ENCODE data around the gene CDH6. TPM values are rescaled to one million over a fixed set of nuclear protein-coding genes. Genes with fewer than 3 reads are reported as not detected.

CDH6 gene
- polyA plus RNA-seq, 1 donor: 13.1 TPM

- DNase-seq: no peak
- H3K36me3 ChIP-seq (ENCODE audit: control insufficient read depth, insufficient read depth, low read length): no peaks in the 10 kb centered on the region
- no peaks in the 10 kb centered on the region for H3K27me3 ChIP-seq (ENCODE audit: control insufficient read depth, insufficient read depth, low read length)
- H3K9me3 ChIP-seq (ENCODE audit: control insufficient read depth, low read depth, low read length): peaks cover 5% of the 10 kb centered on the region
- no CpG with 5 or more reads among the region's 3 CpGs for WGBS (ENCODE audit: insufficient coverage, low lambda C conversion rate)
- H3K27ac ChIP-seq (ENCODE audit: low read length): no peak overlapping the region
- no peaks in the 10 kb centered on the region for H3K4me1 ChIP-seq (ENCODE audit: control insufficient read depth, insufficient read depth, low read length)
- no peak overlapping the region for H3K4me3 ChIP-seq (ENCODE audit: low read length)
These were observed 169.6 kb downstream of the CDH6 start for GRCh38 chr5:31362931-31363568.

- Histone ChIP-seq H3K4me3 (ENCODE audit: low read length) (no peak overlapping the region), H3K27me3 (ENCODE audit: control insufficient read depth, insufficient read depth, low read length) (no peaks in the 10 kb centered on the region), H3K9me3 (ENCODE audit: control insufficient read depth, low read depth, low read length) (peaks cover 5% of the 10 kb centered on the region), H3K4me1 (ENCODE audit: control insufficient read depth, insufficient read depth, low read length) (no peaks in the 10 kb centered on the region), H3K36me3 (ENCODE audit: control insufficient read depth, insufficient read depth, low read length) (no peaks in the 10 kb centered on the region), H3K27ac (ENCODE audit: low read length) (no peak overlapping the region)
- 80% methylated on average over 1 of the region's 2 CpGs for WGBS (ENCODE audit: insufficient coverage, low lambda C conversion rate)
- DNase-seq: no peak
These were observed 171.6 kb downstream of the CDH6 start for GRCh38 chr5:31364881-31365636.

- no peaks in the 10 kb centered on the region for H3K27me3 ChIP-seq (ENCODE audit: control insufficient read depth, insufficient read depth, low read length)
- no peaks in the 10 kb centered on the region for H3K4me1 ChIP-seq (ENCODE audit: control insufficient read depth, insufficient read depth, low read length)
- no peak overlapping the region for H3K4me3 ChIP-seq (ENCODE audit: low read length)
- no peak for DNase-seq
- peaks cover 5% of the 10 kb centered on the region for H3K9me3 ChIP-seq (ENCODE audit: control insufficient read depth, low read depth, low read length)
- WGBS (ENCODE audit: insufficient coverage, low lambda C conversion rate): 100% methylated on average over 1 of the region's 3 CpGs
- H3K36me3 ChIP-seq (ENCODE audit: control insufficient read depth, insufficient read depth, low read length): no peaks in the 10 kb centered on the region
- H3K27ac ChIP-seq (ENCODE audit: low read length): no peak overlapping the region
These were observed 172.3 kb downstream of the CDH6 start for GRCh38 chr5:31365776-31366175.

- Histone ChIP-seq H3K27ac (ENCODE audit: low read length) (no peak overlapping the region), H3K27me3 (ENCODE audit: control insufficient read depth, insufficient read depth, low read length) (no peaks in the 10 kb centered on the region), H3K4me1 (ENCODE audit: control insufficient read depth, insufficient read depth, low read length) (no peaks in the 10 kb centered on the region), H3K4me3 (ENCODE audit: low read length) (no peak overlapping the region), H3K36me3 (ENCODE audit: control insufficient read depth, insufficient read depth, low read length) (no peaks in the 10 kb centered on the region), H3K9me3 (ENCODE audit: control insufficient read depth, low read depth, low read length) (peaks cover 5% of the 10 kb centered on the region)
- DNase-seq: no peak
- WGBS (ENCODE audit: insufficient coverage, low lambda C conversion rate): no CpG with 5 or more reads among the region's 5 CpGs
These were observed 173.5 kb downstream of the CDH6 start for GRCh38 chr5:31366941-31367340.

GRCh38 chr5:31372124-31372523 lies 178.6 kb downstream of the CDH6 start:
- no CpG with 5 or more reads among the region's 1 CpG for WGBS (ENCODE audit: insufficient coverage, low lambda C conversion rate)
- Histone ChIP-seq H3K4me1 (ENCODE audit: control insufficient read depth, insufficient read depth, low read length) (peaks cover 6% of the 10 kb centered on the region), H3K4me3 (ENCODE audit: low read length) (no peak overlapping the region), H3K36me3 (ENCODE audit: control insufficient read depth, insufficient read depth, low read length) (no peaks in the 10 kb centered on the region), H3K27ac (ENCODE audit: low read length) (no peak overlapping the region), H3K9me3 (ENCODE audit: control insufficient read depth, low read depth, low read length) (no peaks in the 10 kb centered on the region), H3K27me3 (ENCODE audit: control insufficient read depth, insufficient read depth, low read length) (no peaks in the 10 kb centered on the region)
- DNase-seq: no peak

GRCh38 chr5:31375999-31376720 lies 182.7 kb downstream of the CDH6 start:
- H3K4me3 ChIP-seq (ENCODE audit: low read length): no peak overlapping the region
- H3K27me3 ChIP-seq (ENCODE audit: control insufficient read depth, insufficient read depth, low read length): no peaks in the 10 kb centered on the region
- H3K9me3 ChIP-seq (ENCODE audit: control insufficient read depth, low read depth, low read length): no peaks in the 10 kb centered on the region
- WGBS (ENCODE audit: insufficient coverage, low lambda C conversion rate): 93% methylated on average over 3 of the region's 10 CpGs
- H3K27ac ChIP-seq (ENCODE audit: low read length): no peak overlapping the region
- peaks cover 16% of the 10 kb centered on the region for H3K4me1 ChIP-seq (ENCODE audit: control insufficient read depth, insufficient read depth, low read length)
- DNase-seq: no peak
- no peaks in the 10 kb centered on the region for H3K36me3 ChIP-seq (ENCODE audit: control insufficient read depth, insufficient read depth, low read length)

GRCh38 chr5:31377274-31377946 lies 183.9 kb downstream of the CDH6 start:
- peaks cover 16% of the 10 kb centered on the region for H3K4me1 ChIP-seq (ENCODE audit: control insufficient read depth, insufficient read depth, low read length)
- DNase-seq: peak; percentile 58 to 86

GRCh38 chr5:31378136-31378535 lies 184.7 kb downstream of the CDH6 start:
- peak overlapping the region; percentile 61 for H3K27ac ChIP-seq (ENCODE audit: low read length)
- peaks cover 16% of the 10 kb centered on the region for H3K4me1 ChIP-seq (ENCODE audit: control insufficient read depth, insufficient read depth, low read length)
- H3K9me3 ChIP-seq (ENCODE audit: control insufficient read depth, low read depth, low read length): no peaks in the 10 kb centered on the region
- no peaks in the 10 kb centered on the region for H3K36me3 ChIP-seq (ENCODE audit: control insufficient read depth, insufficient read depth, low read length)
- H3K27me3 ChIP-seq (ENCODE audit: control insufficient read depth, insufficient read depth, low read length): no peaks in the 10 kb centered on the region
- DNase-seq: no peak
- H3K4me3 ChIP-seq (ENCODE audit: low read length): no peak overlapping the region

More at GRCh38 chr5:31377274-31377946, 183.9 kb downstream of the CDH6 start:
- H3K9me3 ChIP-seq (ENCODE audit: control insufficient read depth, low read depth, low read length): no peaks in the 10 kb centered on the region
- H3K4me3 ChIP-seq (ENCODE audit: low read length): no peak overlapping the region
- WGBS (ENCODE audit: insufficient coverage, low lambda C conversion rate): no CpG with 5 or more reads among the region's 6 CpGs
- no peaks in the 10 kb centered on the region for H3K36me3 ChIP-seq (ENCODE audit: control insufficient read depth, insufficient read depth, low read length)
- H3K27ac ChIP-seq (ENCODE audit: low read length): peak overlapping the region; percentile 61
- H3K27me3 ChIP-seq (ENCODE audit: control insufficient read depth, insufficient read depth, low read length): no peaks in the 10 kb centered on the region
